AML-193 (cell line): ENCODE measurements around the gene UVRAG.
"Not testable (repeated sequence)": the region's sequence is repeated elsewhere in the genome, so short reads cannot be mapped to it uniquely, and the experiment has no call there.

ENCODE experiments used
- DNase-seq, 2 experiments: peaks; one replicate each; lab custom pipeline; 2025; lab: John Stamatoyannopoulos, UW

Gene UVRAG

GRCh38 chr11:75877931-75878330 is 62.9 kb downstream of the UVRAG start:
- DNase-seq: not testable (repeated sequence)

- no peak for DNase-seq
These were observed 63.9 kb downstream of the UVRAG start for GRCh38 chr11:75878933-75879332.

GRCh38 chr11:75879737-75880136 is 64.7 kb downstream of the UVRAG start:
- no peak for DNase-seq

- DNase-seq: not testable (repeated sequence)
These were observed 65.3 kb downstream of the UVRAG start for GRCh38 chr11:75880343-75880742.

GRCh38 chr11:75884321-75884720 is 69.3 kb downstream of the UVRAG start:
- DNase-seq: no peak

- no peak for DNase-seq
These were observed 73.4 kb downstream of the UVRAG start for GRCh38 chr11:75888416-75888815.

- peak; percentile 56 to 63 for DNase-seq
These were observed 77.1 kb downstream of the UVRAG start for GRCh38 chr11:75891947-75892739.

- no peak for DNase-seq
These were observed 78.2 kb downstream of the UVRAG start for GRCh38 chr11:75893251-75893650.

- DNase-seq: no peak
These were observed 79.1 kb downstream of the UVRAG start for GRCh38 chr11:75894036-75894585.

GRCh38 chr11:75896843-75897419 is 81.9 kb downstream of the UVRAG start:
- DNase-seq: peak; percentile 59 to 71

- DNase-seq: no peak
These were observed 83.9 kb downstream of the UVRAG start for GRCh38 chr11:75898871-75899270.

GRCh38 chr11:75899806-75900205 is 84.8 kb downstream of the UVRAG start:
- no peak for DNase-seq

GRCh38 chr11:75900848-75901247 is 85.8 kb downstream of the UVRAG start:
- DNase-seq: no peak

GRCh38 chr11:75902631-75903030 is 87.6 kb downstream of the UVRAG start:
- DNase-seq: no peak

GRCh38 chr11:75903276-75903675 is 88.3 kb downstream of the UVRAG start:
- DNase-seq: no peak

- no peak for DNase-seq
These were observed 90.4 kb downstream of the UVRAG start for GRCh38 chr11:75905434-75905833.

- no peak for DNase-seq
These were observed 93.0 kb downstream of the UVRAG start for GRCh38 chr11:75907906-75908527.

GRCh38 chr11:75910426-75911145 is 95.6 kb downstream of the UVRAG start:
- DNase-seq: no peak

GRCh38 chr11:75911459-75911858 is 96.4 kb downstream of the UVRAG start:
- no peak for DNase-seq

GRCh38 chr11:75913984-75914383 is 99.0 kb downstream of the UVRAG start:
- DNase-seq: no peak

GRCh38 chr11:75916882-75917281 is 101.9 kb downstream of the UVRAG start:
- DNase-seq: no peak

- DNase-seq: no peak
These were observed 103.3 kb downstream of the UVRAG start for GRCh38 chr11:75918331-75918730.
